ENCODE measurements around the gene ENOX2. TPM values are rescaled to one million over a fixed set of nuclear protein-coding genes. Genes with fewer than 3 reads are reported as not detected.
"Not testable (repeated sequence)": the region's sequence is repeated elsewhere in the genome, so short reads cannot be mapped to it uniquely, and the experiment has no call there.

The ENOX2 gene, protein sequence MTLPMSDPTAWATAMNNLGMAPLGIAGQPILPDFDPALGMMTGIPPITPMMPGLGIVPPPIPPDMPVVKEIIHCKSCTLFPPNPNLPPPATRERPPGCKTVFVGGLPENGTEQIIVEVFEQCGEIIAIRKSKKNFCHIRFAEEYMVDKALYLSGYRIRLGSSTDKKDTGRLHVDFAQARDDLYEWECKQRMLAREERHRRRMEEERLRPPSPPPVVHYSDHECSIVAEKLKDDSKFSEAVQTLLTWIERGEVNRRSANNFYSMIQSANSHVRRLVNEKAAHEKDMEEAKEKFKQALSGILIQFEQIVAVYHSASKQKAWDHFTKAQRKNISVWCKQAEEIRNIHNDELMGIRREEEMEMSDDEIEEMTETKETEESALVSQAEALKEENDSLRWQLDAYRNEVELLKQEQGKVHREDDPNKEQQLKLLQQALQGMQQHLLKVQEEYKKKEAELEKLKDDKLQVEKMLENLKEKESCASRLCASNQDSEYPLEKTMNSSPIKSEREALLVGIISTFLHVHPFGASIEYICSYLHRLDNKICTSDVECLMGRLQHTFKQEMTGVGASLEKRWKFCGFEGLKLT
- total RNA-seq, result 15.6 and 20.5 TPM in 2 replicates

GRCh38 chrX:130902783-130903613 is at the start of gene ENOX2:
Gene ENOX2 (minus strand): TSS chrX:130903209. CDS start chrX:130703216, 199,993 bp downstream.
- Mint-ChIP-seq H3K27me3 (ENCODE audit: insufficient read depth) (peaks cover 5% of the 10 kb centered on the region), H3K27ac (peak within 1 kb of the TSS; percentile 83), H3K4me1 (ENCODE audit: low read depth) (peaks cover 9% of the 10 kb centered on the region), H3K4me3 (no peak within 1 kb of the TSS), H3K36me3 (ENCODE audit: low read depth) (peaks cover 7% of the 10 kb centered on the region), H3K9me3 (no peaks in the 10 kb centered on the region)
- intact Hi-C loops (cut with micrococcal nuclease), result loop anchor here (1.0 to 10.0 kb wide), 10 partner anchors 14 to 1314 kb away; partner anchors contain the start of genes AIFM1, BCORL1, RAP2C and RBMX2
- peak; percentile 83 for DNase-seq (ENCODE audit: low spot score)

DNA sequence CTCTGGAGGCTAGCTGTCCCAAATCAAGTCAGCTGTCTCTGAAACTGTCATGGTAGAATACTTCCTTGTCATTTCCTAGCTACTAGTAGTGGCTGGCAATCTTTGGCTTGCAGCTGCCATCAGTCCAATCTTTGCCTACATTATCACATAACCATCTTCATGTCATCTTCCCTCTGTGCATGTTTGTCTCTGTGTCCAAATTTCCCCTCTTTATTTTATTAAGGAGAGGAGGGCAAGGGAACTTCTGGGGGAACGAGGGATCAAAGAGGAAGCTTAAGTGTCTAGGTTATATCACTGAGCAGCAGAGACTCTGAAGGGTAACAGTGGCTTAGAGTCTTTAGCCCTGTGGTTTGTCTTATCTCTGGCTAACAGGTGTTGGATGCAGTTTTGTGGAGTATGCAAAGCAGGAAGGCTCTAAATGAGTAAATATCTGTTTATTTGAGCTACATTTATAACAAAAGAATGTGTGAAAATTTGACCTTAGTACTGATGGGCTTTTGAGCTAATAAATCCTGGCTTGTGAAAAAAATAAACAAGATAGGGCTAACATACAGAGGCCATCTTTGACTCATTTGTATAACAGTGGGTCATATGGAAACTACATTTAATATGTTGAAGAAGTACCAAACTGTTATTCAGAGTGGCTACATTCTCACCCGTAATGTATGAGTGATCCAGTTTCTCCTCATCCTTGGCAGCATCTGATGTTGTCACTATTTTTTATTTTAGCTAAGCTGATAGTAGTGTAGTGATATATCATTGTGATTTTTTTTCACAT is 49.4 kb upstream of the ENOX2 start:
- no peaks in the 10 kb centered on the region for H3K36me3 Mint-ChIP-seq (ENCODE audit: low read depth)
- no peak overlapping the region for H3K27ac Mint-ChIP-seq
- intact Hi-C loops (cut with micrococcal nuclease), result no loop called here
- DNase-seq (ENCODE audit: low spot score), result no peak
- no peaks in the 10 kb centered on the region for H3K9me3 Mint-ChIP-seq
- H3K4me1 Mint-ChIP-seq (ENCODE audit: low read depth), result no peaks in the 10 kb centered on the region
- no peak overlapping the region for H3K4me3 Mint-ChIP-seq
- peaks cover 6% of the 10 kb centered on the region for H3K27me3 Mint-ChIP-seq (ENCODE audit: insufficient read depth)

- Mint-ChIP-seq H3K4me3 (no peak overlapping the region), H3K4me1 (ENCODE audit: low read depth) (no peaks in the 10 kb centered on the region), H3K36me3 (ENCODE audit: low read depth) (no peaks in the 10 kb centered on the region), H3K9me3 (no peaks in the 10 kb centered on the region), H3K27ac (no peak overlapping the region), H3K27me3 (ENCODE audit: insufficient read depth) (peaks cover 14% of the 10 kb centered on the region)
- intact Hi-C loops (cut with micrococcal nuclease), result no loop called here
- DNase-seq (ENCODE audit: low spot score), result no peak
These were observed 41.2 kb upstream of the ENOX2 start for GRCh38 chrX:130944230-130944629.

DNA sequence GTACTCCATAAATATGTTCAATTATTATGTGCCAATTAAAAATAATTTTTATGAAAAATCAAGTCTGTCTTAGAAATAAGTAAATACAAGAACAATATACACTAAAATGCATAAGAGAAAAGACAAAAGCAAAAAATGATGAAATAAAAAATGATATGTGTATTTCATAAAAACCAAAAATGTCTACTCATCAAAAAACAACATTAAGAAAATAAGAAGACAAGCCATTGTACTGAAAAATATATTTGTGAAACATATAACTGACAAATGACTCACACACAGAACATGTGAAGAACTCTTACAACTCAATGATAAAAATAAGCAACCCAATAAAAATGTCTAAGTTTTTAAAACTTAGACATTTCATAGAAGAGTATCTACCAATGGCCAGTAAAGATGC is 34.1 kb upstream of the ENOX2 start:
- intact Hi-C loops (cut with micrococcal nuclease), result no loop called here
- Mint-ChIP-seq H3K4me3 (no peak overlapping the region), H3K4me1 (ENCODE audit: low read depth) (no peaks in the 10 kb centered on the region), H3K9me3 (no peaks in the 10 kb centered on the region), H3K36me3 (ENCODE audit: low read depth) (no peaks in the 10 kb centered on the region), H3K27me3 (ENCODE audit: insufficient read depth) (peaks cover 7% of the 10 kb centered on the region), H3K27ac (no peak overlapping the region)
- no peak for DNase-seq (ENCODE audit: low spot score)

DNA sequence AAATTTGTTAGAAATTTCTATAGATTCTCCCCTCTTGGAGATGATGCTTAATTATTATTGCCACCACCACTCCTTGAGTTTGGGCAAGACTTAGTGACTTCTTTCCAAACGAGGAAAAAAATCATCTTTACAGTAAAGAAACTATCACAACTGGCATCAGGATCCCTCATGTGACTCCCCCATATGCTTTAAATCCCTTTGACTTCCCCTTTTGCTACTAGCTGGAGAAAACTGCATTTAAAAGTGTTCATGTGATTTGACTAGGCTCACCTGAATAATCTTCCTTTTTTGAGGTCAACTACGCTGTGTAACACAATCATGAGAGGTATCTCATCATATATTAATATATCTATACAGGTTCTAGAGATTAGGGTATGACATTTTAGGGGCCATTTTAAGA is 30.3 kb upstream of the ENOX2 start:
- Mint-ChIP-seq H3K4me3 (no peak overlapping the region), H3K27ac (no peak overlapping the region), H3K4me1 (ENCODE audit: low read depth) (no peaks in the 10 kb centered on the region), H3K36me3 (ENCODE audit: low read depth) (no peaks in the 10 kb centered on the region), H3K27me3 (ENCODE audit: insufficient read depth) (peaks cover 2% of the 10 kb centered on the region), H3K9me3 (no peaks in the 10 kb centered on the region)
- DNase-seq (ENCODE audit: low spot score), result no peak
- intact Hi-C loops (cut with micrococcal nuclease), result no loop called here

GRCh38 chrX:130920405-130920804 is 17.4 kb upstream of the ENOX2 start:
- DNase-seq (ENCODE audit: low spot score); H3K4me3 Mint-ChIP-seq; intact Hi-C loops (cut with micrococcal nuclease); H3K36me3 Mint-ChIP-seq (ENCODE audit: low read depth); H3K27ac Mint-ChIP-seq; H3K4me1 Mint-ChIP-seq (ENCODE audit: low read depth); H3K27me3 Mint-ChIP-seq (ENCODE audit: insufficient read depth): not testable (repeated sequence)
- peaks cover 12% of the 10 kb centered on the region for H3K9me3 Mint-ChIP-seq

DNA sequence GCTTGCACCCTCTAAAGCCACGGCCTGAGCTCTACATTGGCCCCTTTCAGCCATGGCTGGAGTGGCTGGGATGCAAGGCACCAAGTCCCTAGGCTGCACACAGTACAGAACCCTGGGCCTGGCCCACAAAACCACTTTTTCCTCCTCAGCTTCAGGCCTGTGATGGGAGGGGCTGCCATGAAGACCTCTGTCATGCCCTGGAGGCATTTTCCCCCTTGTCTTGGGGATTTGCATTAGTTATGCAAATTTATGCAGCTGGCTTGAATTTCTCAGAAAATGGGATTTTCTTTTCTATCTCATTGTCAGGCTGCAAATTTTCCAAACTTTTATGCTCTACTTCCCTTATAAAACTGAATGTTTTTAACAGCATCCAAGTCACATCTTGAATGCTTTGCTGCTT is 16.7 kb upstream of the ENOX2 start:
- not testable (repeated sequence) for DNase-seq (ENCODE audit: low spot score); H3K36me3 Mint-ChIP-seq (ENCODE audit: low read depth); H3K27me3 Mint-ChIP-seq (ENCODE audit: insufficient read depth); H3K4me3 Mint-ChIP-seq; H3K27ac Mint-ChIP-seq; H3K4me1 Mint-ChIP-seq (ENCODE audit: low read depth)
- intact Hi-C loops (cut with micrococcal nuclease), result loop anchor here (5.0 to 10.0 kb wide), 2 partner anchors 527 to 1315 kb away; no protein-coding TSS in a partner anchor
- H3K9me3 Mint-ChIP-seq, result peaks cover 12% of the 10 kb centered on the region

- H3K9me3 Mint-ChIP-seq, result peaks cover 12% of the 10 kb centered on the region
- not testable (repeated sequence) for H3K27me3 Mint-ChIP-seq (ENCODE audit: insufficient read depth); H3K4me3 Mint-ChIP-seq; H3K4me1 Mint-ChIP-seq (ENCODE audit: low read depth); H3K27ac Mint-ChIP-seq; H3K36me3 Mint-ChIP-seq (ENCODE audit: low read depth); DNase-seq (ENCODE audit: low spot score)
- intact Hi-C loops (cut with micrococcal nuclease), result loop anchor here (5.0 to 10.0 kb wide), 2 partner anchors 526 to 1314 kb away; no protein-coding TSS in a partner anchor
These were observed 15.5 kb upstream of the ENOX2 start for GRCh38 chrX:130918498-130918897.

DNA sequence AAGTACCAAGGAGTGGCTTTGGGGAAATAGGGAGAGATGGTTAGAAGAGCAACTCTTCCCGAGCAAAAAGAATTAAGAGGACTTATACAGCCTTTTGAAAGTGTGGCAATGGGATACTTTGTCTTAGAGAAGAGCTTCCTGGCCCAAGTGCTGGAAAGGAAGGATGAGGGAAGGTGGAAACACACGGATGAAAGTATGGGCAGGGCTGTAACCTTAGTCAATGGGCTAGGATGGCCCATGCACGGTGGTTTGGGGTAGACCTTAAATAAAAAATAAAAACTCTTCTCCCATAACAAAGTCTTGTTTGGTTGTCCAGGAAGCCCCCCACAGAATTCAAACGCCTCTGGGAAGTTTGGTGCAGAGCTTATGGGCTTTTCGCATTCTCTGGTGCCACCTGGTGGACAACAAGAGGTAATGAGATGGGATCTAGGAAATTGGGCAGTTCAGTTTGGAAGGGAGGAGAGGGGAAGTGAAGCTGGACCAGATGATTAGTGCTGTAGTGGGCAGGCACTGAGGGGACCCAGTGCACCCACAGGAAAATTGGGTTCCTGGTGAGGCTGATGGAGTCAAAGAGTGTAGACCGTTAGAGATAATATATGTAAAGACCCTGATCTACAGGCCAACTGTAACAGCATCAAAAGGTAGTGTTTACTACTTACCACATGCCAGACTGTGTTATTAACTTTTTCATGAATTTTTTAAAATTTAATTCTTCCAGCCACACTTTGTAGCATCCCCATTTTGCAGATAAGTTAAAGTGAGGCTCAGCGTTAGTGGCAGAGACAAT is 13.8 kb upstream of the ENOX2 start:
- intact Hi-C loops (cut with micrococcal nuclease), result loop anchor here (1.0 to 10.0 kb wide), 6 partner anchors 14 to 1312 kb away; partner anchors contain the start of gene ENOX2
- DNase-seq (ENCODE audit: low spot score), result no peak
- Mint-ChIP-seq H3K36me3 (ENCODE audit: low read depth) (no peaks in the 10 kb centered on the region), H3K27me3 (ENCODE audit: insufficient read depth) (no peaks in the 10 kb centered on the region), H3K9me3 (no peaks in the 10 kb centered on the region), H3K4me1 (ENCODE audit: low read depth) (no peaks in the 10 kb centered on the region), H3K27ac (no peak overlapping the region), H3K4me3 (no peak overlapping the region)

- Mint-ChIP-seq H3K9me3 (no peaks in the 10 kb centered on the region), H3K27ac (no peak overlapping the region), H3K4me1 (ENCODE audit: low read depth) (no peaks in the 10 kb centered on the region), H3K36me3 (ENCODE audit: low read depth) (no peaks in the 10 kb centered on the region), H3K4me3 (no peak overlapping the region), H3K27me3 (ENCODE audit: insufficient read depth) (peaks cover 3% of the 10 kb centered on the region)
- no peak for DNase-seq (ENCODE audit: low spot score)
- intact Hi-C loops (cut with micrococcal nuclease), result loop anchor here (5.0 to 10.0 kb wide), 2 partner anchors 523 to 1311 kb away; no protein-coding TSS in a partner anchor
These were observed 12.3 kb upstream of the ENOX2 start for GRCh38 chrX:130915302-130915701.

DNA sequence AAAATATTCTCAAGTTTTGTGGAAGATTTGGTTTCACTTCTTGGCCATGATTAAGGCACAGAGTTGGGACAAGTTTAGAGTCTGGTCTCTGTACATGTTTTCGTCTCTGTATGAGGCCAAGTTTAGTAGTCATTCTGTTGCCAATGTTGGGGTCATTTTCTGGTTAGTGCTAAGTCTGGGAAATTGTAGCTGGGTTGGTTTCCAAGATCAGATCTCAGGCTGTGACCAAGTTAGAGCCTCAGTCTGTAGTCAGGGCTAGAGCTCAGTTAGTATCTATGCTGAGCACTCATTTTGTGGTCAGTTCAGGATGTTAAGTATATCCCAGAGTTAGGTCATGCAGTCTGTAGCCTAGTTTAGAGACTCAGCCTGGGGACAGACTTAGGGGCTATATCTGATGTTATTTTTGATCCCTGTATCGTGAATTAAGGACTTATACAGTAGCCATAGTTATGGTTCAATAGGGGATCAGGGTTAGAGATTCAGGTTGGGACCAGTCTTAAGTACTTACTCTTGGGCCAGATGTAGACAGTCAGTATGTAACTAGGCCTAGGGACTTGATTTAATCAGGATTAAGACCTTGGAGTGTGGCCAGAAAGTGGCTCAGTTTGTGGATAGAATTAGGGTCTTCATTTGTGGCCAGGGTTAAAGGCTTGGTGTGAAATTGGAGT is 6.6 kb upstream of the ENOX2 start:
- H3K36me3 Mint-ChIP-seq (ENCODE audit: low read depth), result no peaks in the 10 kb centered on the region
- intact Hi-C loops (cut with micrococcal nuclease), result loop anchor here (10.0 kb wide), 2 partner anchors 825 to 1305 kb away; no protein-coding TSS in a partner anchor
- no peak for DNase-seq (ENCODE audit: low spot score)
- H3K27ac Mint-ChIP-seq, result no peak overlapping the region
- no peaks in the 10 kb centered on the region for H3K9me3 Mint-ChIP-seq
- H3K4me3 Mint-ChIP-seq, result no peak overlapping the region
- no peaks in the 10 kb centered on the region for H3K4me1 Mint-ChIP-seq (ENCODE audit: low read depth)
- H3K27me3 Mint-ChIP-seq (ENCODE audit: insufficient read depth), result peaks cover 8% of the 10 kb centered on the region

Measured in activated T-helper 1 cell treated with anti-CD3 and anti-CD28 coated beads, Interleukin-12 subunit alpha, Interleukin-12 subunit beta, Interleukin-2, Interleukin-4 antibody, amounts not matched to agents 30 ng/mL and 10 ng/mL and 1 ng/mL, durations not matched to agents 14 hours and 24 hours and 36 hours (primary cell).